ENCODE data around the gene ECHDC1.

DNA sequence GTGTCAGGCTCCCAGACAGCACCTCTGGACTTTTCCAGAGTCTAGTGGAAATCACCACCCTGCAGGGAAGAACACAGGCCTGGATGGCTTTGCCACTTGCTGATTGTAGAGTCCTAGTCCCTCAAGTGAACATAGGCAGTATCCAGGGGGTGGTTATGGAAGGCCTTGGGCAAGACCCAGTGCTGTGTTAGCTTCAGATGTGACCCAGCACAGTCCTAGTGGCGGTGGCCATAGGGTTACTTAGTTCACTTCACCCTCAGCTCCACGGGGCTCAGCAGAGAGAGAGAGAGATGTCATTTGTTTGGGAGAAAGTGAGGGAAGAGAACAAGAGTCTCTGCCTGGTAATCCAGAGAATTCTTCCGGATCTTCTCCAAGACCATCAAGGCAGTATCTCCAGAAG lies 39.5 kb downstream of the ECHDC1 start:
- no peak for TF ChIP-seq POLR2AphosphoS5 (IDR thresholded peaks at IDR 0.05; ENCODE audit: low read depth, low read length)
- no peak for TF ChIP-seq RNF2 (IDR thresholded peaks at IDR 0.05; ENCODE audit: borderline replicate concordance, low read depth, low read length, missing control alignments, poor library complexity, severe bottlenecking)
- TF ChIP-seq, protein P1, sequence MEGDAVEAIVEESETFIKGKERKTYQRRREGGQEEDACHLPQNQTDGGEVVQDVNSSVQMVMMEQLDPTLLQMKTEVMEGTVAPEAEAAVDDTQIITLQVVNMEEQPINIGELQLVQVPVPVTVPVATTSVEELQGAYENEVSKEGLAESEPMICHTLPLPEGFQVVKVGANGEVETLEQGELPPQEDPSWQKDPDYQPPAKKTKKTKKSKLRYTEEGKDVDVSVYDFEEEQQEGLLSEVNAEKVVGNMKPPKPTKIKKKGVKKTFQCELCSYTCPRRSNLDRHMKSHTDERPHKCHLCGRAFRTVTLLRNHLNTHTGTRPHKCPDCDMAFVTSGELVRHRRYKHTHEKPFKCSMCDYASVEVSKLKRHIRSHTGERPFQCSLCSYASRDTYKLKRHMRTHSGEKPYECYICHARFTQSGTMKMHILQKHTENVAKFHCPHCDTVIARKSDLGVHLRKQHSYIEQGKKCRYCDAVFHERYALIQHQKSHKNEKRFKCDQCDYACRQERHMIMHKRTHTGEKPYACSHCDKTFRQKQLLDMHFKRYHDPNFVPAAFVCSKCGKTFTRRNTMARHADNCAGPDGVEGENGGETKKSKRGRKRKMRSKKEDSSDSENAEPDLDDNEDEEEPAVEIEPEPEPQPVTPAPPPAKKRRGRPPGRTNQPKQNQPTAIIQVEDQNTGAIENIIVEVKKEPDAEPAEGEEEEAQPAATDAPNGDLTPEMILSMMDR (IDR thresholded peaks at IDR 0.05; ENCODE audit: control extremely low read depth in 1 of 3, insufficient read depth in 1 of 3, low read depth in 1 of 3, low read length in 3 of 3), result no peak
- no peak for TF ChIP-seq EP300 (IDR thresholded peaks at IDR 0.05; ENCODE audit: borderline replicate concordance in 1 of 2, low read depth in 2 of 2, low read length in 2 of 2)
- no peak for TF ChIP-seq MAFK (IDR thresholded peaks at IDR 0.05; ENCODE audit: low read depth, low read length)
- TF ChIP-seq EZH2 (IDR thresholded peaks at IDR 0.05; ENCODE audit: low read depth, low read length, severe bottlenecking), result no peak
- no peak for TF ChIP-seq POLR2A (IDR thresholded peaks at IDR 0.05; ENCODE audit: control extremely low read depth in 1 of 2, low read depth in 2 of 2, low read length in 2 of 2)
- TF ChIP-seq SRF (IDR thresholded peaks at IDR 0.05; ENCODE audit: low read depth, low read length), result no peak
